HG03354 (cell line): ENCODE data around the gene SYNJ2.

ENCODE experiments used
- ATAC-seq: cut with Tn5 transposase; IDR thresholded peaks from one replicate; pipeline ENCODE4 v1.9.1; 2021; ENCODE audit warnings: mild to moderate bottlenecking; ENCODE audit not compliant: unreplicated experiment, poor library complexity, severe bottlenecking

Gene SYNJ2

GRCh38 chr6:157996918-157997702 is 15.4 kb downstream of the SYNJ2 start:
- ATAC-seq = no peak

DNA sequence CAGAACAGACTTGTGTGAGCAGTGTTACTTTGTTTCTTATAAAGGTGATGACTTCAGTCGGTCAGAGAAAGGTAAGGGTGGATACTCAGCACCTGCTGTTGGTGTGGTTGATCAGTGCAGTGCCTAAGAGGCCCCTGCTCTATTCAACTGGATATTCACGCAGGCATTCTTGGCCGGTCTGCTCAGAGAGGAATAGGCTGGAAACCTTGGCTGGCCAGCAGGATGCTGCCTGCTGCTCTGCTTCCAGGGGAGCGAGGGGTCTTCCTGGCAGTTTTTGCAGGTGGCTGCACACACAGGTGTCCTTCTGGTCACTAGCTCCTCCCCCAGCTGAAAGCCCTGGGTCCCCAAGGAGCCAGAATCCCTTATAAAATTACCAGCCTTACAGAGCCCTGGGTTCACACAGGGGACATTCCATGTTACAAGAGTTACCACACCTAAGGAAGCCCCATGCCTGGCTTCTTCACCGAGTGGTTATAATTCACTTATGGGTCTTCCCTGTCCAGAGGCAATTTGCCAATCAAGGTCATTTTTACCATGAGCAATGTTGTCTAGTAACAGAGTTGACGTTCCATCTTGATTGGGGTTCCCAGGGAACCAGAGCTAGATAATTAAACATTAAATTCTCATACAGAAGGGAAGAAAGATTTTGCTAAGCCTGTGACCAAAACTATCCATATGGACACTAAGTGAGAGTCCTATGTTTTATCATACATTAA is 16.4 kb downstream of the SYNJ2 start:
- ATAC-seq = no peak

DNA sequence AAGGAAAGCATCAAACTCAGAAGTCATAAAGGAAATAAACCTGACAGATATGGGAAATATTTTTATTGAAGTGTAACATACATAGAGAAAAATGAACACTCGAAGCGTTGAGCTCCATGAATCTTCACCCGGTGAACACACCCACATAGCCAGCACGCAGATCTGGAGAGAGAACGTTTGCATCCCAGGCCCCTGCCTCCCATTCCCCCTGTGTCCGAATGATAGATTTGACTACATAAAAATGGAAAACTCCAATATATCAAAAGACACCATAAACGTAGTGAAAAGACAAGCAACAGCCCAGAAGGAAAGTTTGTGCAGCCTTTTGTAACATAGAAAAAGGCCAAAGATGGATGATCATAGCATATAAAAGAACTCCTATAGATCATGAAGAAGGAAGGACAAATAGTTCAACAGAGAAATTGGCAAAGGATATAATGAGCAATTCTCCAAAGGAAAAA is 17.1 kb downstream of the SYNJ2 start:
- ATAC-seq = no peak

DNA sequence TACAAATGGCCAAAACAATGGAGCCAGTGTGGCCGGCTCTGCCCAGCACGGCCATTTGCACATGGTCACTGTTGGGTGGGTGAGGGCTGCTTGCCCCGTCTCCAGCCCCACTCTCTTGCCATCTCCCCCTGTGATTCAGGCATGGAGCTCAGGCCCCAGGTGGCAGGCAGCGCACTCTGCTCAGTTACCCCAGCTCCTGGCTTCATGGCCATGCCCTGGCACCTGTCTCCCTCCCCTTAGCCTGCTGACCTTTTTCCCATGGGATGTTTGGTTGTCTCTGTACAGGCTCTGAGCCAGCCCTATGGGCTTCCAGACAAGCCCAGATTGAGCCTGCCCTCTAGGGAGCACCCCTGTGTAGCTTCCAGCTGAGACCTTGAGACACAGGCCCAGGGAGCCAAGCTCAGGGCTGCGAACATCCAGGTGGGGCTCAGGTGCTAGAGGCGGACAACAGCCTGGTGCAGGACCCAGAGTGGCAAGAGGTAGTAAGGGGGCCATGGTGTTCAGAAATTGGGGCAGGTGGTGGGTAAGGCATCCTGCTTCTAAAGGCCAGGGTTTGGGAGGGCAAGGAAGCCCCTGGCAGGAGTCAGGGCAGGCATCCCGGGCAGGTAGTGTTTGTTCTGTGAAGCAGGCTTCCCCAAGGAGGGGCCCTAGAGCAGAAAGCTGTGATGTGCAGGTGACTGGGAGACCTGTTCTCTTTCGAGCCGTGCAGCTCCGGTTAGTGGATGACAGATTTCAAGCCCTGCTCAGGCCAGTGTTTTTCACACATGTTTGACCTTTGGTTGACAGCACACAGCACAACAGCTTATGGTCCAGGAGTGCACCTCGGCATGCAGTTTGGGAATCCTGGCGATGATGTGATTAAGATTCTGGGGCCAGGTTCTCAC is 17.7 kb downstream of the SYNJ2 start:
- ATAC-seq = no peak

DNA sequence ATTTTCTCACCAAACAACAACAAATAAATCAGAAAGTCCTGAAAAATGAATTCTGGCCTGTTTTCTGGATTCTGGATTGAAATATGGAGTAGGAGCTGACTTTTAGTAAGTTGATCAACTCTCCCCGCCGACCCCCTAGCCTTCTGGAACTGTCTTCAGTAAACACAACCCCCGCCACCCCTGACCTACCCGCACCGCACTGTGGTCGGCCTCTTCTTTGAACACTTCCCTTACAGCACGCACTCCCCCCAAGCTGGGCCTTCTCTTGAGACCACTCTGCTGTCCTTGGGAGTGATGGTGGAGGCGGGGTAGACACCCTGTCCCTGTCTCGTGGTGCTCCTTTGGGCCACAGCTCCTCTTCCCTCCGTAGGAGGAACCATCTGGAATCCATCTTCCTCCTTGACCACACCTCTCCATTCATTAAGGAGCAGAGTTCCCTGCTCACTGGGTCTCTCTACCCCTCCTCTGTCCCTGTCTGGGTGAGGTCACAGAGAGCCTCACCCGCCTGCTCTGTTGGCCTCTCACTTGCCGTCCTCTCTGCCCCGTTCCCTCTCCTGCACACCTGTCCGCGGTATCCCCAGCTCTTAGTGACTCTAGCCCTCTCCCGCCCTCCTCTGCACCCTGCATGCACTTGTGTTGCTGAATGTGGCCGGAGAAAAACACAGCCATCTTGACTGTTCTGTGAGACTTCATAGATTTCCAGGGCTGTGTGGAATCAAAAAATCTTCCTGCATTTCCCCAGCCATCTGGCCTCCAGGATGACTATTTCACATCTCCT is 19.1 kb downstream of the SYNJ2 start:
- no peak for ATAC-seq

DNA sequence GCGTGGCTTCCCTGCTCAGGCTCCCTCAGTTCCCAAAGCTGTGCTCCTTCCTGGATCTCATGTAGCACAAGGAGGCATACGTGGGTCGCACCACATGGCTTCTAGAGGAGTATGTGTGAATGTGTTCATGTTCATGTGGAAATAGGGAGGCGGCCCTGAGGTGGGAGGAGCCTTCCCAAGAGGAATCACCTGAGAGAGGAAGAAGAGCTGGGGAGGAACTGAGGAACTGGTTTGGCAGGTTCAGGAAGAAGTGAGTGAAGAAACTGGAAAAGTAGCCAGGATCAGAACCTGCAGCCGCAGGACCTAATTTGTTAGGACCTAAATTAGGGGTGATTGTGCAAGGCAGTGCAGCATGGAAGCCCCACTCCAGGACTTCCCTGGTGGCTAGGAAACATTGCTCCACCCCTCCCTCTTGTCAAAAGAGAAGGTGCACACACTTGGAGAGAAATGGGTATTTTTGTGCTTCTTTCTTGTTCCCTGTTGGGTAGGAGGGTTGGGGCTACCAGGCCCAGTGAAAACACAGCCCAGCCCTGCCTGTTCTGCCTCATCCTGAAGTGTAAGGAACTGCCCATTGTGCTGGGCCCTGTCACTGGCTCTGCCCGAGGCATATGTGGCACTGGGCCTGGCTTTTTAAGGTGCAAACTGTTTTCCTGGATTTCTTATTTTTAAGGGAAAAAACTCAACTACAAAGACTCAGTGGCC is 20.7 kb downstream of the SYNJ2 start:
- ATAC-seq = no peak

DNA sequence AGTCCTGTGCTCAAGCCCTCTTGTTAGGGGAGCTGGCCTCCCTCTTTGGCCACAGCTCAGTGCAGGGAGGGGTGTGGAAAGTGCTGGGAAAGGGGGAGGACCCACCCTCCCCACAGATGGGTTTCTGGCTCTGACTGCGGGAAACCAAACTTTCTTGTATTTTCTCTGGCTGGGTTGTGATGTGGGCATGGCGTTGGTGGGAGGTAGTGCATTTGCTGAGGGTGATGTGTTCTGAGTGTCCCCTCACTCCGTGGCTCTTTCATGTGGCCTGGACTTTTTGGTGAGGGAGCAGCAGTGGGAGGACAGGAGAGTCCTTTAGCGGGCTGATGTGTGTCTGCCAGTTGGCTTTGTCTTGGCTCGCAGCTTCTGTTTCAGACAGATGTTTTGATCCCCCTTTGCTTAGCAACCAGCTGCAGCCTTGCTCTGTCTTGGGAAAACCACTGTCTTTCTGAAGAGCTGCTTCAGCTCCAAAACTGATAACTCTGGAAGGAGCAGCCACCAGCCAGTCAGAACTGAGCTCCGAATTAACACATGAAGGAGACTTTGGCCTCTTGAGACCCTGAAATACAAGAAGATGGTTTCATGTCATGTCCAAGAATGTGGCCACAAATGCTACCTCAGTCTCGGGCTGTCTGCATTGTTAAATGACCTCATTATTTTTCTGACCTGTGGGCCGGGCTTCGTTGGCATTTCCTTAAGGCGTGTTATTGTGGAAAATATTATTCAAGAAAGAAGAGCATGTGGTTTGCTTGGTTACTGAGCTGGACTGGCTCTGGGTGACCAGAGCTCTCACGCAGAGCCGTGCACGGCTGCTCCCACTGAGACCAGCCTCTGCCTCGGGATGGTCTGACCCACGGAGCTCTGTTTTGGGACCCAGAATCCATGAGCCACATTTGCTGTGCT is 21.5 kb downstream of the SYNJ2 start:
- ATAC-seq = no peak

DNA sequence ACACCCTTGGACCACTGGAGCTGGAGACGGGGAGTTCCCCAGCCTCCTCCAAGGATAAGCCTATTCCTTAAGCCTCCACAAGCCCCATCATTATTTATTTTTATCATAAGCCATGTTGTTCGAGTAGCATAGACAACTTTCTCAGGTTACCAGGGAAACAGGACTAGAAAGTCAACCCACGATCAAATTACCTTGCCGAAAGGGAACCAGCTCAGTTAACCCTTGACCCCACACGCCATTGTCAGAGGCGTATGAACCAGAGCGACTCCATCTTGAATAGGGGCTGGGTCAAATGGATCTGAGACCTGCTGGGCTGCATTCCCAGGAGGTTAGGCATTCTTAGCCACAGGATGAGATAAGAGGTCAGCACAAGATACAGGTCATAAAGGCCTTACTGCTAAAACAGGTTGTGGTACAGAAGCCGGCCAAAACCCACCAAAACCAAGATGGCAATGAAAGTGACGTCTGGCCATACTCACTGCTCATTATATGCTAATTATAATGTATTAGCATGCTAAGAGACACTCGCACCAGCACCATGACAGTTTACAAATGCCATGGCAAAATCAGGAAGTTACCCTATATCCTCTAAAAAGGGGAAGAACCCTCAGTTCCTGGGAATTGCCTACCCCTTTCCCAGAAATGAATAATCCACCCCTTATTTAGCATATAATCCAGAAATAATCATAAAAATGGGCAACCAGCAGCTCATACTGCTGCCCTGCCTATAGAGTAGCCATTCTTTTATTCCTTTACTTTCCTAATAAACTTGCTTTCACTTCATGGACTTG is 22.4 kb downstream of the SYNJ2 start:
- no peak for ATAC-seq

- no peak for ATAC-seq
Observed at GRCh38 chr6:158004701-158005095, 23.0 kb downstream of the SYNJ2 start.

DNA sequence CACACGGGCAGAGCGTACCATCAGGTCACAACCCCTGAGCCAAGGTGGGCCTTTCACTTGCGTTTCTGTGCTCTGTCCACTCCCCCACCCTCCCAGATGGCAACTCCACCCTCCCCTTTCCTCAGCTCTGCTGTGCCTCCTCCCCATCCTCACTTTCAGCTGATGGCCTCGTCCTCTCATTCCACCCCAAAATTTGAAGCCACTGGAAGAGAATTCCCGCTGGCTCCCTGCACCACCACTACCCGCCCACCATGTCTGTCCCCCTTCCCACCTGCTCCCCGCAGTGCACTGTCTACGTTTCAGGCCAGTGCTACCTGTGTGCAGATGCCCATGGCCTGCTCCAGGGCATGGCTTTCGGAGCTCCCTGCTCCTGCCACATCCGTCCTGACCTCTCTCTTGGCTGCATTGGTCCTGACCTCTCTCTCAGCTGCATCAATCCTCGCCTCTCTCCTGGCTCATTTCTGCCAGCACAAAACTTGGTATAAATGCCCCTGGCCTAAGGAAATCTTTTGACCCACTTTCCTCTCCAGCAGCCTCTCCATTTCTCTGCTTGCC is 24.0 kb downstream of the SYNJ2 start:
- ATAC-seq = no peak

DNA sequence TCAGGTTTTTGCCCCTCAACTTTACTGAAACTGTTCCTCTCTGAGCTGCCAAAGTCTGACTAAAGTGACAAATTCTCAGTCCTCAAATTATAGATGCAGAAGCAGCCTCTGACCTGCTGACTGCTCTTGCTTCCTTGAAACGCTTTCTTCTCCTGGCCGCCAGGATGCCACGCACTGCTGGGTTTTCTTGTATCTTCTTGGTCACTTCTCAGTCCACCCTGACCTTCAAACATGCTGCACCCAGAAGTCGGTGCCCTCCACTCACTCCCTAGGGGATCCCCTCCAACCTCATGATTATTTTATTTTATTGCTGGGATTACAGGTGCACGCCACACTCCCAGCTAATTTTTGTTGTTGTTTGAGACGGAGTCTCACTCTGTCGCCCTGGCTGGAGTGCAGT is 24.7 kb downstream of the SYNJ2 start:
- ATAC-seq = no peak

GRCh38 chr6:158006821-158007570 is 25.3 kb downstream of the SYNJ2 start:
- no peak for ATAC-seq

GRCh38 chr6:158008864-158009113 is 27.1 kb downstream of the SYNJ2 start:
- ATAC-seq = no peak

DNA sequence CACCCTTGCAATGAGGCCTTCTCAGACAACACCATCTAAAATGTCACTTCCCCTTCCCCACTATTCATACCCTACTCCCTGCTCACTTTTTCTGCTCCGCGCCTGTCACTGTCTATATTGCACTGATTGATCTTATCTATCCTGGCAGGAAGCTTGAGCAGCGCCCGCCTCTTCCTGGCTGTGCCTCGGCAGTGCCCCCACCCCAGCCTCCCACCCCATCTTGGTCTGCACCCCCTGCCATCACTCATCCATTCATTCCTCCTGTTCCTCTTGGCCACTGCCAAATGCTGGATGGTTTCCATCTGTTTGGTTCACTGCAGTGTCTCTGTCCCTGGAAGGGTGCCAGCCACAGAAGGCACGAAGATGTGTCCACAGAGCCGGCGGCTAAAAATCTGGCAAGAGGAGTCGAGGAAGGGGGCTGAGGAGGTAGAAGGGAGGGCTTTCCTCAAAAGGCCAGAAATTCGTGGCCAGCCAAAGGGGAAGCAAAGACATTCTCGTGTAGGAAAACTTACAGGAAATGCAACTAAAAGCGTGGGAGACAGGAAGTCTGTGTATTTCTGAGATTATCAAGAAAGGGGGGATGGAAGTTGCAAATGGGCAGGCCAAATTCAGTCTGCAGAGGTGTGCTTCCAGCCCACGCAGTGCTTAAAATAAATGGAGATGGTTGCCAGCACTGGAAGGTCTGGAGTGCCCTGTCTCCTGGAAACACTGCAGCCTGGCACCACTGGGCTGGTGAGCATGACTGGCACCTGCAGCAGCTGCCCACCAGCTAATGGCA is 27.6 kb downstream of the SYNJ2 start:
- ATAC-seq = no peak

- no peak for ATAC-seq
Observed at GRCh38 chr6:158009935-158010585, 28.4 kb downstream of the SYNJ2 start.
